Mammary epithelial cell (primary cell): Measurements from ENCODE around the gene RTN4R.

Experiments
- CTCF ChIP-seq, 2 donors: IDR thresholded peaks in 1 of 2; conservative IDR thresholded peaks in 1 of 2; 2 replicates each; pipeline ENCODE4 v1.5.1; 2011 to 2012; ENCODE audit warnings: inconsistent platforms in 2 of 2, low read length in 2 of 2, mild to moderate bottlenecking in 2 of 2, control low read depth in 1 of 2, low read depth in 1 of 2; ENCODE audit not compliant: insufficient read depth in 1 of 2; ENCODE audit errors: extremely low read depth in 1 of 2
- EZH2 ChIP-seq: IDR thresholded peaks from 2 replicates; pipeline ENCODE4 v1.6.1; 2012; ENCODE audit warnings: low read length, inconsistent platforms, borderline replicate concordance

- no peak for TF ChIP-seq CTCF (conservative IDR thresholded peaks at IDR 0.05 in 1 of 2, IDR thresholded peaks at IDR 0.05 in 1 of 2; ENCODE audit: extremely low read depth in 1 of 2, insufficient read depth in 1 of 2, low read depth in 1 of 2, low read length in 2 of 2)
- TF ChIP-seq EZH2, result no peak
Measured at GRCh38 chr22:20197407-20198030, 70.6 kb downstream of the RTN4R start.
